Ovary (tissue), 3 donors: Measurements from ENCODE around the gene KCND2.

Experiments
- POLR2A ChIP-seq: fragments of 450-650 bp; IDR thresholded peaks from one replicate; pipeline ENCODE4 v1.6.1; 2017; ENCODE audit warnings: antibody characterized with exemption, mild to moderate bottlenecking, moderate library complexity
- TF ChIP-seq, protein P1 (sequence below), 3 donors: fragments of 450-650 bp in 2 of 3; fragments of 200-600 bp in 1 of 3; IDR thresholded peaks; one replicate each; pipeline versions ENCODE4 v1.5.1 to v1.8.0; 2016 to 2022; ENCODE audit warnings: antibody characterized with exemption in 3 of 3, mild to moderate bottlenecking in 1 of 3
- donor health status: DM: no; HTN: no; CAD: no.

DNA sequence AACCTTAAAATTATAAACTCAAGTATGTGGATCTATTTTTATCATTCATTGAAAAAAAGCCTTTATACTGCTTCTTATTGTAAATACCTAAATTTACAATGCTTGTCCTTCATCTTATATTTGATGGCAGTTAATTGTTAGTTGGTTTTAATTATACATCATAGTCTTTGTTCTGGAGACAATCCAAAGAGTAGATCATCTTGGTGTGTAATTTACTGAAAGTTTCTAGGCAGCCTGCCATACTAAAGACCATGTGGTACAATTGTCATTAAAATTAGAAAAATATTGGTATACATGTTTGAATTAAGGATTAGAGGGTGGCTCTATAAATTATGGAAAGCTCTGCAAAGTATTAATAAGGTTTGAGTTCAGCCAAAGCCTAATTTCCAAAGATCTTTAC is 231.4 kb downstream of the KCND2 start:
- TF ChIP-seq POLR2A = no peak
- TF ChIP-seq, protein P1, sequence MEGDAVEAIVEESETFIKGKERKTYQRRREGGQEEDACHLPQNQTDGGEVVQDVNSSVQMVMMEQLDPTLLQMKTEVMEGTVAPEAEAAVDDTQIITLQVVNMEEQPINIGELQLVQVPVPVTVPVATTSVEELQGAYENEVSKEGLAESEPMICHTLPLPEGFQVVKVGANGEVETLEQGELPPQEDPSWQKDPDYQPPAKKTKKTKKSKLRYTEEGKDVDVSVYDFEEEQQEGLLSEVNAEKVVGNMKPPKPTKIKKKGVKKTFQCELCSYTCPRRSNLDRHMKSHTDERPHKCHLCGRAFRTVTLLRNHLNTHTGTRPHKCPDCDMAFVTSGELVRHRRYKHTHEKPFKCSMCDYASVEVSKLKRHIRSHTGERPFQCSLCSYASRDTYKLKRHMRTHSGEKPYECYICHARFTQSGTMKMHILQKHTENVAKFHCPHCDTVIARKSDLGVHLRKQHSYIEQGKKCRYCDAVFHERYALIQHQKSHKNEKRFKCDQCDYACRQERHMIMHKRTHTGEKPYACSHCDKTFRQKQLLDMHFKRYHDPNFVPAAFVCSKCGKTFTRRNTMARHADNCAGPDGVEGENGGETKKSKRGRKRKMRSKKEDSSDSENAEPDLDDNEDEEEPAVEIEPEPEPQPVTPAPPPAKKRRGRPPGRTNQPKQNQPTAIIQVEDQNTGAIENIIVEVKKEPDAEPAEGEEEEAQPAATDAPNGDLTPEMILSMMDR (IDR thresholded peaks at IDR 0.05) = no peak
